Adrenal gland (tissue), 12 donors: Measurements from ENCODE around the gene QSOX2. TPM values are rescaled to one million over a fixed set of nuclear protein-coding genes. Genes with fewer than 3 reads are reported as not detected.

Experiments
- DNase-seq, 7 donors: peaks; one replicate each; pipeline ENCODE4 v3.0.0-alpha.2; 2019 to 2020
- H3K27ac ChIP-seq, 5 donors: fragments of 200-600 bp; sonication (generic) in 4 of 5; 1 replicate in 3 of 5; 2 replicates in 2 of 5; pipeline versions ENCODE4 v1.5.1 to v1.8.0; 2016 to 2020; ENCODE audit warnings: mild to moderate bottlenecking in 1 of 5
- H3K27me3 ChIP-seq: fragments of 200-600 bp; 2 replicates; pipeline ENCODE4 v1.8.0; 2021
- H3K36me3 ChIP-seq, 2 donors: fragments of 200-600 bp; replicated peaks in 1 of 2; 1 replicate in 1 of 2; 2 replicates in 1 of 2; pipeline versions ENCODE4 v1.5.1 to v1.8.0; 2018 to 2022
- H3K4me1 ChIP-seq, 2 donors: fragments of 200-600 bp; replicated peaks in 1 of 2; 1 replicate in 1 of 2; 2 replicates in 1 of 2; pipeline versions ENCODE4 v1.5.1 to v1.8.0; 2018 to 2021
- H3K4me3 ChIP-seq, 4 donors: fragments of 200-600 bp; sonication (generic) in 3 of 4; one replicate each; pipeline ENCODE4 v1.5.1; 2016 to 2018
- H3K9me3 ChIP-seq, 3 donors: fragments of 200-600 bp; sonication (generic) in 1 of 3; replicated peaks in 1 of 3; 1 replicate in 2 of 3; 2 replicates in 1 of 3; pipeline versions ENCODE4 v1.5.1 to v1.8.0; 2016 to 2021
- CTCF ChIP-seq, 6 experiments: fragments of 450-650 bp in 4 of 6; fragments of 200-600 bp in 2 of 6; sonication (generic) in 1 of 6; IDR thresholded peaks; 1 replicate in 5 of 6; 2 replicates in 1 of 6; pipeline versions ENCODE4 v1.5.1 to v1.8.0; 2016 to 2021; ENCODE audit warnings: antibody characterized with exemption in 6 of 6, mild to moderate bottlenecking in 2 of 6, moderate library complexity in 1 of 6
- POLR2A ChIP-seq, 2 donors: fragments of 450-650 bp; IDR thresholded peaks; one replicate each; pipeline ENCODE4 v1.6.1; 2017; ENCODE audit warnings: antibody characterized with exemption in 2 of 2, mild to moderate bottlenecking in 2 of 2, moderate library complexity in 1 of 2
- WGBS, 4 donors: extraction: QIAGEN DNeasy Blood & Tissue Kit in 2 of 4; methylation state at CpG; one replicate each; pipeline versions ENCODE4 v1.1.5 to v1.1.7; 2013 to 2017; 5-methylcytosine and 5-hydroxymethylcytosine counted together
- intact Hi-C, 2 donors: fragments of 100-400 bp; cut with DNase I; formaldehyde crosslinking; loops; one replicate each; pipeline versions ENCODE4 v1.14.1 to v1.15.0; 2022 to 2023
- polyA plus RNA-seq, 3 donors: library from polyadenylated mRNA; stranded (reverse); fragments of 200-250 nt in 2 of 3; fragments of 350-450 nt in 1 of 3; fragmentation: Illumina TruSeq in 1 of 3; extraction: RNeasy Lipid Tissue Mini Kit (QIAGEN cat#74804) in 1 of 3; gene quantifications; one replicate each; pipeline ENCODE4 v1.2.3, GENCODE V29; 2013 to 2014
- total RNA-seq, 9 donors: library from RNA; depleted of rRNA in 4 of 9; stranded (reverse); fragments of >200 nt in 4 of 9; fragments of 120-200 nt in 1 of 9; fragmentation: NEBNext Ultra II Directional in 1 of 9; extraction: Animal tissue kit (Norgen Biotek cat#: 25700) in 1 of 9; gene quantifications; one replicate each; pipeline versions ENCODE4 v1.1.0 to v1.2.4, GENCODE V29; 2013 to 2023
- donor health status: healthy with polysubstance abuse.
- donor health status: Bipolar disorder and iron deficiency.
- donor health status: DM: yes; HTN: yes; CAD: no.
- donor health status: DM: no; HTN: no; CAD: no.
- donor health status: DM: no; HTN: no; CAD: no.
- donor health status: DM: yes; HTN: yes; CAD: no.

Gene QSOX2
- total and polyA plus RNA-seq, 12 donors, result 6.4 to 14.3 (median 9.3) TPM

GRCh38 chr9:136247551-136247916 lies 1.9 kb upstream of the QSOX2 start:
- Histone ChIP-seq H3K9me3 (no peaks in the 10 kb centered on the region), H3K27me3 (no peaks in the 10 kb centered on the region), H3K27ac (no peak overlapping the region), H3K4me3 (no peak overlapping the region), H3K36me3 (no peaks in the 10 kb centered on the region), H3K4me1 (peaks cover 12 to 32% of the 10 kb centered on the region in 2 donors)
- WGBS, 4 donors, result 64 to 79% (median 71%) methylated on average over 7 to 9 of the region's 9 CpGs
- DNase-seq, result no peak
- intact Hi-C loops, result no loop called here
- no peak for TF ChIP-seq CTCF (IDR thresholded peaks at IDR 0.05)
- TF ChIP-seq POLR2A (IDR thresholded peaks at IDR 0.05), result no peak

GRCh38 chr9:136246849-136247550 lies 1.4 kb upstream of the QSOX2 start:
- Histone ChIP-seq H3K4me1 (peaks cover 12 to 32% of the 10 kb centered on the region in 2 donors), H3K36me3 (no peaks in the 10 kb centered on the region), H3K9me3 (no peaks in the 10 kb centered on the region), H3K27ac (no peak overlapping the region), H3K4me3 (no peak overlapping the region), H3K27me3 (no peaks in the 10 kb centered on the region)
- WGBS, 4 donors, result 81 to 86% (median 85%) methylated on average over 26 of the region's 26 CpGs
- DNase-seq, result no peak
- intact Hi-C loops, result no loop called here
- TF ChIP-seq CTCF (IDR thresholded peaks at IDR 0.05) (no peak), POLR2A (IDR thresholded peaks at IDR 0.05) (no peak)

- Histone ChIP-seq H3K4me1 (peaks cover 12 to 26% of the 10 kb centered on the region in 2 donors), H3K27ac (no peak overlapping the region), H3K27me3 (no peaks in the 10 kb centered on the region), H3K9me3 (no peaks in the 10 kb centered on the region), H3K36me3 (no peaks in the 10 kb centered on the region), H3K4me3 (peak overlapping the region; percentile 1 to 69 (median 44))
- no peak for DNase-seq
- WGBS, 4 donors, result 4 to 9% (median 6%) methylated on average over 6 of the region's 6 CpGs
- intact Hi-C loops, result no loop called here
- TF ChIP-seq POLR2A (IDR thresholded peaks at IDR 0.05) (no peak), CTCF (IDR thresholded peaks at IDR 0.05) (no peak)
These were observed 718 bp downstream of the QSOX2 start for GRCh38 chr9:136244969-136245218.

- DNase-seq, result no peak
- peaks cover 12 to 26% of the 10 kb centered on the region in 2 donors for H3K4me1 ChIP-seq
- H3K27ac ChIP-seq, result no peak overlapping the region
- H3K27me3 ChIP-seq, result no peaks in the 10 kb centered on the region
- no peaks in the 10 kb centered on the region for H3K36me3 ChIP-seq
- no peaks in the 10 kb centered on the region for H3K9me3 ChIP-seq
- WGBS, 4 donors, result 49 to 59% (median 49%) methylated on average over 11 of the region's 11 CpGs
- intact Hi-C loops, result no loop called here
- no peak for TF ChIP-seq POLR2A (IDR thresholded peaks at IDR 0.05)
- TF ChIP-seq CTCF (IDR thresholded peaks at IDR 0.05), result no peak
- H3K4me3 ChIP-seq, result peak overlapping the region; percentile 1 to 69 (median 44)
These were observed 1.3 kb downstream of the QSOX2 start for GRCh38 chr9:136244122-136244968.
